HepG2 (cell line): ENCODE results near the gene GBP6. TPM values are rescaled to one million over a fixed set of nuclear protein-coding genes. Genes with fewer than 3 reads are reported as not detected.
A peak's percentile ranks its signal among the peaks of the same experiment; 100 is the strongest.

ENCODE experiments used
- CERS6 ChIP-seq: sonication (generic); formaldehyde crosslinking; IDR thresholded peaks from 2 replicates; pipeline ENCODE4 v1.5.0; 2020; ENCODE audit warnings: missing genetic modification reagents
- ETV6 ChIP-seq: sonication (generic); formaldehyde crosslinking; conservative IDR thresholded peaks from 2 replicates; pipeline ENCODE4 v1.4.0; 2020; ENCODE audit warnings: missing genetic modification reagents
- FOXA1 ChIP-seq, 2 experiments: fragments of 450-650 bp in 1 of 2; sonication (generic) in 1 of 2; formaldehyde crosslinking in 1 of 2; IDR thresholded peaks; 2 replicates each; pipeline versions ENCODE4 v1.4.0 to v1.6.1; 2016 to 2020; ENCODE audit warnings: missing genetic modification reagents in 1 of 2
- GABPA ChIP-seq, 2 experiments: IDR thresholded peaks; 2 replicates each; pipeline ENCODE4 v1.6.1; 2011 to 2016; ENCODE audit warnings: low read depth in 2 of 2, low read length in 1 of 2, missing biosample characterization in 1 of 2, missing genetic modification characterization in 1 of 2
- HCFC1 ChIP-seq: fragments of 150-350 bp; IDR thresholded peaks from 2 replicates; pipeline ENCODE4 v1.6.1; 2014; ENCODE audit warnings: low read depth, low read length
- HHEX ChIP-seq: IDR thresholded peaks from 2 replicates; pipeline ENCODE4 v1.6.1; 2016; ENCODE audit warnings: control low read depth
- MZF1 ChIP-seq: sonication (generic); formaldehyde crosslinking; IDR thresholded peaks from 2 replicates; pipeline ENCODE4 v1.8.1; 2023; ENCODE audit warnings: mild to moderate bottlenecking, missing genetic modification reagents, borderline replicate concordance
- NFRKB ChIP-seq: fragments of 450-650 bp; IDR thresholded peaks from 2 replicates; pipeline ENCODE4 v1.6.1; 2017
- ONECUT2 ChIP-seq: sonication (generic); formaldehyde crosslinking; IDR thresholded peaks from 2 replicates; pipeline ENCODE4 v1.4.0; 2020; ENCODE audit warnings: missing genetic modification reagents
- POLR2G ChIP-seq: fragments of 200-400 bp; formaldehyde crosslinking; IDR thresholded peaks from 2 replicates; pipeline ENCODE4 v1.6.1; 2018; ENCODE audit warnings: mild to moderate bottlenecking, low read depth, low read length, moderate library complexity
- SMAD3 ChIP-seq: sonication (generic); formaldehyde crosslinking; IDR thresholded peaks from 2 replicates; pipeline ENCODE4 v1.4.0; 2020; ENCODE audit warnings: missing genetic modification reagents
- SOX6 ChIP-seq, 2 experiments: fragments of 450-650 bp in 1 of 2; sonication (generic) in 1 of 2; formaldehyde crosslinking in 1 of 2; IDR thresholded peaks; 2 replicates each; pipeline versions ENCODE4 v1.4.0 to v1.6.1; 2017 to 2020; ENCODE audit warnings: antibody characterized with exemption in 1 of 2, mild to moderate bottlenecking in 1 of 2, missing genetic modification reagents in 1 of 2
- THAP9 ChIP-seq: sonication (generic); formaldehyde crosslinking; IDR thresholded peaks from 2 replicates; pipeline ENCODE4; 2020; ENCODE audit warnings: missing genetic modification reagents, mild to moderate bottlenecking, borderline replicate concordance
- ZFP36 ChIP-seq: fragments of 150-350 bp; IDR thresholded peaks from 2 replicates; pipeline ENCODE4 v1.6.1; 2018; ENCODE audit warnings: borderline replicate concordance, low read length, low read depth; ENCODE audit not compliant: partially characterized antibody
- ZNF224 ChIP-seq: sonication (generic); formaldehyde crosslinking; IDR thresholded peaks from 2 replicates; pipeline ENCODE4 v1.5.0; 2020; ENCODE audit warnings: mild to moderate bottlenecking, missing genetic modification reagents
- ZNF296 ChIP-seq: sonication (generic); formaldehyde crosslinking; conservative IDR thresholded peaks from 2 replicates; pipeline ENCODE4 v1.5.0; 2020; ENCODE audit warnings: mild to moderate bottlenecking, missing genetic modification reagents
- ZNF362 ChIP-seq: sonication (generic); formaldehyde crosslinking; IDR thresholded peaks from 2 replicates; pipeline ENCODE4 v1.4.0; 2020; ENCODE audit warnings: missing genetic modification reagents, mild to moderate bottlenecking, borderline replicate concordance
- polyA plus RNA-seq, 8 experiments: library from polyadenylated mRNA; depleted of rRNA in 3 of 8; stranded (reverse) in 7 of 8; unstranded in 1 of 8; fragments of >200 nt; fragmentation: Illumina TruSeq in 4 of 8; extraction: Trizol in 4 of 8; gene quantifications; 2 replicates each; pipeline versions ENCODE4 v1.2.1 to v1.2.3, GENCODE V29; 2011 to 2016; ENCODE audit warnings: low read depth in 4 of 8, missing spikeins in 1 of 8, mixed read lengths in 1 of 8; ENCODE audit not compliant: insufficient read depth in 1 of 8
- total RNA-seq, 5 experiments: library from RNA; depleted of rRNA; stranded (reverse); fragments of >200 nt; fragmentation: Illumina TruSeq; extraction: Trizol; gene quantifications; 2 replicates each; pipeline ENCODE4 v1.2.3, GENCODE V29; 2016; ENCODE audit warnings: low read depth in 1 of 5
- TF ChIP-seq, protein P1 (sequence below): sonication (generic); formaldehyde crosslinking; IDR thresholded peaks from 2 replicates; pipeline ENCODE4 v1.4.0; 2020; ENCODE audit warnings: missing genetic modification reagents, borderline replicate concordance
- TF ChIP-seq, protein P2 (sequence below): sonication (generic); formaldehyde crosslinking; IDR thresholded peaks from 2 replicates; pipeline ENCODE4 v1.4.0; 2020; ENCODE audit warnings: missing genetic modification reagents
- TF ChIP-seq, protein P3 (sequence below): sonication (generic); formaldehyde crosslinking; IDR thresholded peaks from 2 replicates; pipeline ENCODE4 v1.4.0; 2020; ENCODE audit warnings: missing genetic modification reagents

The GBP6 gene
- total and polyA plus RNA-seq, 2 of the 13 experiments (the other 11 are each of a cell fraction or from before 2014, with no cell fraction given): not detected

DNA sequence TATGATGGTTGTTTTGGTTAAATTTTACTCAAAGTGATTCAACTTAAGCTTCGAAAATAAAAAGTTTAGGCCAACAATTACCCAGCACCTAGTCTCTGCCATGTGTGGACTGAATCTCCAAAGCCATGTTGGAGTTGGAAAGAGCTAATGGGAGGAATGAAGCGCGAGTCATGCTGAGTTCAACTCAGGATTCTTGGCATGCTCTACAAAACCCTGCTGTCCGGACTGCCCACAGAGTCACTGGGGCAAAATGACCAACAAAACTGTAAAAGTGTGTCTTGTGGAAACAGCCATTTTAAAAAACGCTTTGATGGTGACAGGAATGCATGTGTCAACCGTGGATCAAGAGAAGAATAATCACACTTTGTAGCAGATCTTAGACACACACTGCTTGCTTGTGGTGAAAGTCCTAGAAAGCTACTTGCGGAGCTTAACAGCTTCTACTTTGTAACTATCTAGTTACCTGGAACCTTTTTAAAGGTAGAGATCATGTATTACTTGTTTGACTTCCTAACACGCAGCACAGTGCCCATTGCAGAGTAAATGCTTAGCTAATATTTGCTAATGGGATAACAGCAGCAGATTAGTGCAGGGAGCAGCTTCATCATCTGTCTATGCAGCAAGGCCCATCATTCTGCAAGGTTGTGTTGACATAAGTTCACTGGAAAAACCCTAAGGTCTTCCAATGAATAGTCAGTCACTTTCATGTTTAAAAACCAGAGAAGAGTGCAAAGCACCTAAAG is 7.0 kb upstream of the GBP6 start (continued):
- TF ChIP-seq THAP9 (CRISPR knock-in tag) (no peak), HHEX (CRISPR knock-in tag) (peak; percentile 98), GABPA (IDR thresholded peaks at IDR 0.05; ENCODE audit: low read depth, low read length) (no peak), GABPA (CRISPR knock-in tag; IDR thresholded peaks at IDR 0.05; ENCODE audit: low read depth) (no peak), POLR2G (no peak), ZFP36 (peak; percentile 35), CERS6 (no peak), ETV6 (CRISPR knock-in tag) (no peak), ZNF362 (no peak), ZNF296 (CRISPR knock-in tag) (no peak), ZNF224 (CRISPR knock-in tag) (no peak), HCFC1 (no peak), ONECUT2 (no peak), NFRKB (no peak), MZF1 (CRISPR knock-in tag) (no peak), SOX6 (IDR thresholded peaks at IDR 0.05) (no peak), SOX6 (CRISPR knock-in tag; IDR thresholded peaks at IDR 0.05) (peak; percentile 88), FOXA1 (IDR thresholded peaks at IDR 0.05) (no peak), FOXA1 (CRISPR knock-in tag; IDR thresholded peaks at IDR 0.05) (peak; percentile 90), SMAD3 (CRISPR knock-in tag) (no peak)
- TF ChIP-seq, protein P1, sequence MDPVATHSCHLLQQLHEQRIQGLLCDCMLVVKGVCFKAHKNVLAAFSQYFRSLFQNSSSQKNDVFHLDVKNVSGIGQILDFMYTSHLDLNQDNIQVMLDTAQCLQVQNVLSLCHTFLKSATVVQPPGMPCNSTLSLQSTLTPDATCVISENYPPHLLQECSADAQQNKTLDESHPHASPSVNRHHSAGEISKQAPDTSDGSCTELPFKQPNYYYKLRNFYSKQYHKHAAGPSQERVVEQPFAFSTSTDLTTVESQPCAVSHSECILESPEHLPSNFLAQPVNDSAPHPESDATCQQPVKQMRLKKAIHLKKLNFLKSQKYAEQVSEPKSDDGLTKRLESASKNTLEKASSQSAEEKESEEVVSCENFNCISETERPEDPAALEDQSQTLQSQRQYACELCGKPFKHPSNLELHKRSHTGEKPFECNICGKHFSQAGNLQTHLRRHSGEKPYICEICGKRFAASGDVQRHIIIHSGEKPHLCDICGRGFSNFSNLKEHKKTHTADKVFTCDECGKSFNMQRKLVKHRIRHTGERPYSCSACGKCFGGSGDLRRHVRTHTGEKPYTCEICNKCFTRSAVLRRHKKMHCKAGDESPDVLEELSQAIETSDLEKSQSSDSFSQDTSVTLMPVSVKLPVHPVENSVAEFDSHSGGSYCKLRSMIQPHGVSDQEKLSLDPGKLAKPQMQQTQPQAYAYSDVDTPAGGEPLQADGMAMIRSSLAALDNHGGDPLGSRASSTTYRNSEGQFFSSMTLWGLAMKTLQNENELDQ (CRISPR knock-in tag): no peak
- TF ChIP-seq, protein P2, sequence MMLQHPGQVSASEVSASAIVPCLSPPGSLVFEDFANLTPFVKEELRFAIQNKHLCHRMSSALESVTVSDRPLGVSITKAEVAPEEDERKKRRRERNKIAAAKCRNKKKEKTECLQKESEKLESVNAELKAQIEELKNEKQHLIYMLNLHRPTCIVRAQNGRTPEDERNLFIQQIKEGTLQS (CRISPR knock-in tag): 0 out of 2 replicates have a peak, but pooled peaks have one; percentile 39
- TF ChIP-seq, protein P3, sequence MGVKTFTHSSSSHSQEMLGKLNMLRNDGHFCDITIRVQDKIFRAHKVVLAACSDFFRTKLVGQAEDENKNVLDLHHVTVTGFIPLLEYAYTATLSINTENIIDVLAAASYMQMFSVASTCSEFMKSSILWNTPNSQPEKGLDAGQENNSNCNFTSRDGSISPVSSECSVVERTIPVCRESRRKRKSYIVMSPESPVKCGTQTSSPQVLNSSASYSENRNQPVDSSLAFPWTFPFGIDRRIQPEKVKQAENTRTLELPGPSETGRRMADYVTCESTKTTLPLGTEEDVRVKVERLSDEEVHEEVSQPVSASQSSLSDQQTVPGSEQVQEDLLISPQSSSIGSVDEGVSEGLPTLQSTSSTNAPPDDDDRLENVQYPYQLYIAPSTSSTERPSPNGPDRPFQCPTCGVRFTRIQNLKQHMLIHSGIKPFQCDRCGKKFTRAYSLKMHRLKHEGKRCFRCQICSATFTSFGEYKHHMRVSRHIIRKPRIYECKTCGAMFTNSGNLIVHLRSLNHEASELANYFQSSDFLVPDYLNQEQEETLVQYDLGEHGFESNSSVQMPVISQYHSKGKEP (CRISPR knock-in tag): no peak
